HepG2 (cell line): ENCODE measurements around the gene TBKBP1. TPM values are rescaled to one million over a fixed set of nuclear protein-coding genes. Genes with fewer than 3 reads are reported as not detected.

Experiments
- ARID2 ChIP-seq: sonication (generic); formaldehyde crosslinking; IDR thresholded peaks from 2 replicates; pipeline ENCODE4 v1.8.1; 2022; ENCODE audit warnings: mild to moderate bottlenecking, missing genetic modification reagents, borderline replicate concordance
- ARNTL ChIP-seq: sonication (generic); formaldehyde crosslinking; IDR thresholded peaks from 2 replicates; pipeline ENCODE4 v1.4.0; 2020; ENCODE audit warnings: mild to moderate bottlenecking, missing genetic modification reagents
- BCL6 ChIP-seq: IDR thresholded peaks from 2 replicates; pipeline ENCODE4 v1.6.1; 2016; ENCODE audit warnings: missing genetic modification reagents, missing compliant biosample characterization
- DDIT3 ChIP-seq: sonication (generic); formaldehyde crosslinking; IDR thresholded peaks from 2 replicates; pipeline ENCODE4 v1.4.0; 2020; ENCODE audit warnings: mild to moderate bottlenecking, missing genetic modification reagents
- E2F2 ChIP-seq: sonication (generic); formaldehyde crosslinking; IDR thresholded peaks from 2 replicates; pipeline ENCODE4 v1.4.0; 2020; ENCODE audit warnings: missing genetic modification reagents, borderline replicate concordance
- E2F5 ChIP-seq: sonication (generic); formaldehyde crosslinking; conservative IDR thresholded peaks from 2 replicates; pipeline ENCODE4 v1.4.0; 2020; ENCODE audit warnings: missing genetic modification reagents
- ELF4 ChIP-seq: sonication (generic); formaldehyde crosslinking; IDR thresholded peaks from 2 replicates; pipeline ENCODE4 v1.5.0; 2020; ENCODE audit warnings: missing genetic modification reagents, mild to moderate bottlenecking, moderate library complexity, borderline replicate concordance
- FOXO1 ChIP-seq: sonication (generic); formaldehyde crosslinking; IDR thresholded peaks from 2 replicates; pipeline ENCODE4 v1.4.0; 2020; ENCODE audit warnings: missing genetic modification reagents
- KAT8 ChIP-seq: IDR thresholded peaks from 2 replicates; pipeline ENCODE4 v1.6.1; 2016; ENCODE audit warnings: missing genetic modification reagents, missing compliant biosample characterization
- MBD4 ChIP-seq: IDR thresholded peaks from 2 replicates; pipeline ENCODE4 v1.6.1; 2012; ENCODE audit warnings: low read length, inconsistent platforms, borderline replicate concordance
- MLLT10 ChIP-seq: sonication (generic); formaldehyde crosslinking; IDR thresholded peaks from 2 replicates; pipeline ENCODE4 v1.4.0; 2020; ENCODE audit warnings: missing genetic modification reagents
- NFE2 ChIP-seq: sonication (generic); formaldehyde crosslinking; IDR thresholded peaks from 2 replicates; pipeline ENCODE4 v1.4.0; 2020; ENCODE audit warnings: missing genetic modification reagents
- NFYB ChIP-seq: sonication (generic); formaldehyde crosslinking; IDR thresholded peaks from 2 replicates; pipeline ENCODE4 v1.4.0; 2020; ENCODE audit warnings: missing genetic modification reagents
- NKX3-1 ChIP-seq: sonication (generic); formaldehyde crosslinking; IDR thresholded peaks from 2 replicates; pipeline ENCODE4 v1.5.0; 2020; ENCODE audit warnings: missing genetic modification reagents
- PLRG1 ChIP-seq: fragments of 450-650 bp; conservative IDR thresholded peaks from 2 replicates; pipeline ENCODE4 v1.6.1; 2016
- SNAPC2 ChIP-seq: sonication (generic); formaldehyde crosslinking; IDR thresholded peaks from 2 replicates; pipeline ENCODE4 v1.8.1; 2022; ENCODE audit warnings: mild to moderate bottlenecking, missing genetic modification reagents
- TRIM22 ChIP-seq: fragments of 450-650 bp; IDR thresholded peaks from 2 replicates; pipeline ENCODE4 v1.6.1; 2017
- ZMAT3 ChIP-seq: sonication (generic); formaldehyde crosslinking; conservative IDR thresholded peaks from 2 replicates; pipeline ENCODE4 v1.7.0; 2021; ENCODE audit warnings: missing genetic modification reagents
- ZMYM3 ChIP-seq: sonication (generic); formaldehyde crosslinking; IDR thresholded peaks from 2 replicates; pipeline ENCODE4 v1.5.1; 2020; ENCODE audit warnings: mild to moderate bottlenecking, missing genetic modification reagents
- ZNF333 ChIP-seq: sonication (generic); formaldehyde crosslinking; IDR thresholded peaks from 2 replicates; pipeline ENCODE4 v1.4.0; 2020; ENCODE audit warnings: mild to moderate bottlenecking, missing genetic modification reagents, borderline replicate concordance
- ZNF609 ChIP-seq: sonication (generic); formaldehyde crosslinking; IDR thresholded peaks from 2 replicates; pipeline ENCODE4 v1.4.0; 2020; ENCODE audit warnings: mild to moderate bottlenecking, missing genetic modification reagents, borderline replicate concordance
- polyA plus RNA-seq, 8 experiments: library from polyadenylated mRNA; depleted of rRNA in 3 of 8; stranded (reverse) in 7 of 8; unstranded in 1 of 8; fragments of >200 nt; fragmentation: Illumina TruSeq in 4 of 8; extraction: Trizol in 4 of 8; gene quantifications; 2 replicates each; pipeline versions ENCODE4 v1.2.1 to v1.2.3, GENCODE V29; 2011 to 2016; ENCODE audit warnings: low read depth in 4 of 8, missing spikeins in 1 of 8, mixed read lengths in 1 of 8; ENCODE audit not compliant: insufficient read depth in 1 of 8
- total RNA-seq, 5 experiments: library from RNA; depleted of rRNA; stranded (reverse); fragments of >200 nt; fragmentation: Illumina TruSeq; extraction: Trizol; gene quantifications; 2 replicates each; pipeline ENCODE4 v1.2.3, GENCODE V29; 2016; ENCODE audit warnings: low read depth in 1 of 5

TBKBP1 gene
- total and polyA plus RNA-seq, 2 of the 13 experiments (the other 11 are each of a cell fraction or from before 2014, with no cell fraction given) = 2.6 to 7.0 TPM

- no peak for TF ChIP-seq ZMAT3 (CRISPR knock-in tag)
- peak; percentile 64; the same call in 1 of the 2 replicates for TF ChIP-seq ELF4 (CRISPR knock-in tag)
- 0 out of 2 replicates have a peak, but pooled peaks have one; percentile 25 for TF ChIP-seq ZNF333
- TF ChIP-seq MLLT10 (CRISPR knock-in tag) = no peak
- TF ChIP-seq MBD4 = no peak
- TF ChIP-seq PLRG1 = no peak
- TF ChIP-seq ZNF609 (CRISPR knock-in tag) = no peak
- peak; percentile 49 for TF ChIP-seq FOXO1 (CRISPR knock-in tag)
- peak; percentile 74 for TF ChIP-seq KAT8 (CRISPR knock-in tag)
- TF ChIP-seq NFE2 (CRISPR knock-in tag) = no peak
- no peak for TF ChIP-seq DDIT3 (CRISPR knock-in tag)
- 0 out of 2 replicates have a peak, but pooled peaks have one; percentile 6 for TF ChIP-seq SNAPC2 (CRISPR knock-in tag)
- TF ChIP-seq NKX3-1 = peak; percentile 65; the same call in 1 of the 2 replicates
- TF ChIP-seq BCL6 (CRISPR knock-in tag) = peak; percentile 35; the same call in 1 of the 2 replicates
- peak; percentile 21; the same call in 1 of the 2 replicates for TF ChIP-seq ZMYM3 (CRISPR knock-in tag)
- 0 out of 2 replicates have a peak, but pooled peaks have one; percentile 89 for TF ChIP-seq E2F2 (CRISPR knock-in tag)
- TF ChIP-seq ARNTL (CRISPR knock-in tag) = peak; percentile 43; the same call in 1 of the 2 replicates
- TF ChIP-seq NFYB = peak; percentile 88
- peak; percentile 70 for TF ChIP-seq E2F5 (CRISPR knock-in tag)
- TF ChIP-seq TRIM22 = no peak
- no peak for TF ChIP-seq ARID2
Observed at GRCh38 chr17:47650525-47651522, 43.1 kb upstream of the TBKBP1 start (continued).
